Measurements from ENCODE around the gene NTNG2.

GRCh38 chr9:132157347-132158116 lies 4.3 kb upstream of the NTNG2 start:
- TF ChIP-seq CTCF (conservative IDR thresholded peaks at IDR 0.05 in 1 of 2, IDR thresholded peaks at IDR 0.05 in 1 of 2; ENCODE audit: extremely low read depth in 1 of 2, insufficient read depth in 1 of 2, low read depth in 1 of 2, low read length in 2 of 2): no peak
- no peak for TF ChIP-seq EZH2 (IDR thresholded peaks at IDR 0.05; ENCODE audit: borderline replicate concordance, low read length)
